GM21619 (cell line): ENCODE data around the gene RBM33.

ENCODE experiments used
- ATAC-seq: cut with Tn5 transposase; IDR thresholded peaks from one replicate; pipeline ENCODE4 v1.9.1; 2021; ENCODE audit not compliant: unreplicated experiment

Gene RBM33

GRCh38 chr7:155625557-155625956 lies 18.9 kb upstream of the RBM33 start:
- ATAC-seq: no peak

- ATAC-seq: no peak
Measured at GRCh38 chr7:155629171-155629570, 15.3 kb upstream of the RBM33 start.

- no peak for ATAC-seq
Measured at GRCh38 chr7:155631155-155631554, 13.3 kb upstream of the RBM33 start.

- no peak for ATAC-seq
Measured at GRCh38 chr7:155635817-155636216, 8.6 kb upstream of the RBM33 start.

GRCh38 chr7:155637155-155637554 lies 7.3 kb upstream of the RBM33 start:
- no peak for ATAC-seq

GRCh38 chr7:155638366-155638765 lies 6.1 kb upstream of the RBM33 start:
- no peak for ATAC-seq

GRCh38 chr7:155639958-155640520 lies 4.4 kb upstream of the RBM33 start:
- no peak for ATAC-seq

DNA sequence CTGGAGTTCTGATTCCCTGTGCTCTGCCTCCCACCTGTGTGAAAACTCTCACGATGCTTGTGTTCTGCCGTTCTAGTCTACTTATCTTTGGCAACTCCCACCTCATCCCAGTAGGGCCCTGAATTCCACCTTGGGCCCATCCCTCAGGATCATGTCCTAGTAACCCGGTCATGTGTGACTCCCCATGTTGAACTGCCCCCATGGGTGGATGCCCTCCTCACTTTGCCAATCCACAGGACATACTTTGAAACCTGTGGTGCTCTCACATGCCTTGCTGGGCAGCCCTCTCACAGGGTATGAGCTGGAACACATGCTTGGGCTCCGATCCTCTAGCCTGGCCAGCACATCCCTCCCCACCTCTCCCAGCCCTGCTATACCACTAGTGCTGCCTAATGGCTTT lies 3.8 kb upstream of the RBM33 start:
- no peak for ATAC-seq

DNA sequence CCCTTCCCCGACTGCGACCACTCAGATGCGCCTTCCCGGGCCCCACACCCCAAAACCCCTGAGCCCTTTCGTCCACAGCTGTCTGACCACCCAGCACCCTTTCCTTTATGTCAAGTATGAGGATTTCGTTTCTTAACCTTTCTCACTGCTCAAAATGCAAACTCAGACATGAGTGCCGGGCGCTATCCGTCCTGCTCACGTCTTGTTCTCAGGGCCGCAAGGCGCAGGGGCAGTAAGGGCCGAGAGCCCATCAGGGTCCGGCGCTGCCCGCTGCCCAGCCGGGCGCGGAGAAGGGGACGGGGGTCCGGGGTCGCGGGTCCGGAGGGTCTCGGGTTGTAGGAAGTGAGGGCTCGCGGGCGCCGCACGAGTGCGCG lies 670 bp upstream of the RBM33 start:
- ATAC-seq: no peak

DNA sequence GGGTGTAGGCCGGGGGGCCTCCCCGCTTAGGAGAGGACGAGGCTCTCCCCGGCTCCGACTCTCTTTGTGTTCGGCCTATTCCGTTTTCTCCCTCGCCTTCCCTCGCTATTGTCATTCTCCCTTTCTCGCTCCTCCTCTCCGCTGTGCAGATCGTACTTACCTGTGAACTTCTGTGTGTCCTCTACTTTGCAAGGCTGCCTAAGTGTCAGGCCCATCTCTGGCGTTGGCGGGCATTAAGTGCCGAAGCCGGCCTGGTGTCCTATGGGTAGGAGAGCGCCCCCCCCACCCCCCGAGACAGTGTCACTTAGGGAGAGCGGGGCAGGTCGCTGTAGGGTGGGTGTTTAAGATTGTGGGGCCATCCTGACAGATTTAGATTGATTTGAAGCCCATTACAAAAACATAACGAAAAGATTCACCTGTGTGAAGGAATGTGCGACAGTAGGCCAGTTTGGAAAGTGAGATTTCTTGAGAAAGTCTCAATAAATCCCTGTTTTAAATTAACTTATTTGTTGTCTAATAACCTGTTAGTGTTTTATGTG lies 579 bp downstream of the RBM33 start:
- ATAC-seq: peak; percentile 22

- no peak for ATAC-seq
Measured at GRCh38 chr7:155645662-155646061, 1.2 kb downstream of the RBM33 start.

GRCh38 chr7:155646669-155647068 lies 2.2 kb downstream of the RBM33 start:
- no peak for ATAC-seq

DNA sequence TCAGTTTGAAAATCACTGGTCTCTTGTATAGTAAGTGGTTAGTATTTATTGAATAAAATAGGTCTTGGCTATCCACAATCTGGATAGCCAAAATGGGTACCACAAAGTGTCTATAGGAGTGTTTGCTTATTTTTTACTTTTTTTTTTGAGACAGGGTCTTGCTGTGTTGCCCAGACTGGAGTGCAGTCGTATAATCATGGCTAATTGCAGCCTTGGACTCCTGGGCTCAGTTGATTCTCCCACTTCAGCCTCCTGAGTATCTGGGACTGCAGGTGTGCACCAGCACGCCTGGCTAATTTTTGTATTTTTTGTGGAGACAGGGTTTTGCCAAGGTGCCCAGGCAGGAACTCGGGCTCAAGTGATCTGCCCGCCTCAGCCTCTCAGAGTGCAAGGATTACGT lies 2.8 kb downstream of the RBM33 start:
- no peak for ATAC-seq

DNA sequence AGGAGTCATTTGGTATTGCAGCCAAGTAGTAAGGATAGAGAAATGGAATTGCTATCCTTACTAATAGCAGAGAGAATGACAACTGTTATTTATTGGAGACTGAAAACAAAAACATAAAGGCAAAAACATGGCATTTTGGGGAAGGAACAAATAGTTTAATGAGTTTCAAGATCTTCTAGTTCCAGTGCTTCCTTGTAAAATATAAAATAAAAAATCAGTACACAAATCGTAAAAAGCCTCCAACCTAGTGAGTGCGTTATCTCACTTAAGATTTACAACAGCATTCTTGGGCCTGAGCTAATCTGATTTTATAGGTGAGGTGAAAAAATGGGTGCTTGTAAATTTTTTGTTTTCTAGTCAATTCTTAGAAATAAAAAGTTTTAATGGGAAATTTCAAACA lies 3.3 kb downstream of the RBM33 start:
- no peak for ATAC-seq

DNA sequence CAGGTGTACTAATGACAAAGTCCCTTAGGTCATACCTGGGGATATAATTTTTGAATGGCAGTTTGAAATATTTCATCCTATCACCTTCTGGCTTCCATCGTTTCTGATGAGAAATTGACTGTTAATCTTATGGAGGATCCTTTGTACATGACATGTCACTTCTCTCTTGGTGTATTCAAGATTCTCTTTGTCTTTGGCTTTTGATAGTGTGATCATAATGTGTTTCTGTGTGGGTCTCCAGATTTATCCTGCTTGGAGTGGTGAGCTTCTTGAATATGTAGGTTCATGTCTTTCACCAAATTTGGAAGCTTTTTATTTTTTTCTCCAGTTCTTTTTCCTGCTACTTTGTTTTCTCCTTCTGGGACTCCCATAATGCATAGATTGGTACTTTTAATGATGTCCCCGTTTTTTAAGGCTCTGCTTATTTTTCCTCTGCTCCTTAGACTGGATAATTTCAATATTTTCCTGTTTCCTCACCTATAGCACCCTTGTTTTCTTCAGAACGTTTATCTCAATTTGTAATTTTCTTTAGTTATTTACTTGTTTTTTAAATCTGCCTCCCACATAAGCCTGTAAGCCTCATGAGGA lies 4.4 kb downstream of the RBM33 start:
- no peak for ATAC-seq

- no peak for ATAC-seq
Measured at GRCh38 chr7:155649588-155649987, 5.1 kb downstream of the RBM33 start.

DNA sequence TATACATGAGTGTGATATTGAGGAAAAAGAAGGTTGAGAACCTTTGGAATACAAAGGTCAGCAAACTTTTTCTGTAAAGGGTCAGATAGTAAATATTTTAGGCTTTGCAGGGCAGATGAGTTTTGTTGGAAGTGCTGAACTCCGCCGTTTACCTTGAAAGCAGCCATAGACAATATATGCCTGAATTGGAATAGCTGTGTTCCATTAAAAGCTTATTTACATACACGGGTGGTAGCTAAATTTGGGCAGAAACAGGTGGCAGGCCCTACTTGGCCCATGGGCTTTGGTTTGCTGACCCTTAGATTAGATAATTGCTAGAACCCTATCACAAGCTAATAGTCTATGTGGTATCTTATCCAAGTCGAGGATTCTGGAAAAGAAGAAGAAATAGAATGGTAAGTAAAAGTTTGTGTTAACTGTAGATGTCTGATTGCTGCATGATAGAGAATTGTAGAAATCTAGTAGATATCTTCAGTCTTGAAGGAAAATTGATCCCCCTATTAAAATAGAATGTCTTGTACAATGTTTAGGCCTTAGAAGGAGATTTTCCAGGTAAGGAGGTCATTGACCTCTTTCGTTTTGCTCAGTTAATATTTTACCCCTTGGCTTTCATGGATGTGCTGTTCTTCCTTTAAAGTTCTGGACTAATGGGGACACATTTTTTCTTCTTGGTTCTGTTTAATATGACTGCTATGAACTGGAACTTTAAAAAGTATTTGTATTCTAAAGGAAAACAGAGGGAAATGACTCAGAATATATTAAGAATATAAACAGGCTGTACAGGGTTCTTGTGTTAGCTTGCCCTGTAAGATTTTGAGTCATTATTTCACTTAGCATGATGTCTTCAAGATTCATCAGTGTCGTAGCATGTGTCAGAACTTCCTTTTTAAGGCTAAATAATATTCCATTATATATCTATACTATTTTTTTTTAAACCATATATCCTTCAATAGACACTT lies 8.0 kb downstream of the RBM33 start:
- no peak for ATAC-seq

- no peak for ATAC-seq
Measured at GRCh38 chr7:155653803-155654202, 9.3 kb downstream of the RBM33 start.

GRCh38 chr7:155656891-155657290 lies 12.4 kb downstream of the RBM33 start:
- no peak for ATAC-seq

DNA sequence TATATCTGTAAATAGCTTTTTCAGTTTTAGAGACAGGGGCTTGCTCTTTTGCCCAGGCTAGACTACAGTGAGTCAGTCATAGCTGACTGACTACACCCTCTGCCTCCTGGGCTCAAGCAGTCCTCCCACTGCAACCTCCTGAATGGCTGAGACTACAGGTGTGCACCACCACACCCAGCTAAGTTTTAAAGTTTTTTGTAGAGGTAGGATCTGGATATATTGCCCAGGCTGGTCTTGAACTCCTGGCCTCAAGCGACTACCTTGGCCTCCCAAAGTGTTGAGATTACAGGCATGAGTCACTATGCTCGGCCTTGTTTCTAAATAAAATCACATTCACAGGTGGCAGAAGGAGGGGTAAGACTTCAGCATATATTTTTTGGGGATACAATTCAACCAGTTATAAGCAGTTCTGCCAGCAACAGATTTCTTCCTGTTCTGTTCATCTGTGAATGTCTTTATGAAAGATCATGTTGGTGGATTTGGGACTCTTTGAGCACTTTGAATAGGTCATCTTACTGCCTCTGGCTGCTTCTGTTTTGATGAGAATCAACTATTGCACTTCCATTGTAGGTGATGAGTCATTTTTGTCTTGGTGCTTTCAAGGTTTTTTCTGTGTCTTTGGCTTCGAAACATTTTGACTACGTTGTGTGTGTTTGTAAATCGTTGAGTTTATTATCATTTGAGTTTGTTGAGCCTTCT lies 15.7 kb downstream of the RBM33 start:
- ATAC-seq: peak; percentile 84

DNA sequence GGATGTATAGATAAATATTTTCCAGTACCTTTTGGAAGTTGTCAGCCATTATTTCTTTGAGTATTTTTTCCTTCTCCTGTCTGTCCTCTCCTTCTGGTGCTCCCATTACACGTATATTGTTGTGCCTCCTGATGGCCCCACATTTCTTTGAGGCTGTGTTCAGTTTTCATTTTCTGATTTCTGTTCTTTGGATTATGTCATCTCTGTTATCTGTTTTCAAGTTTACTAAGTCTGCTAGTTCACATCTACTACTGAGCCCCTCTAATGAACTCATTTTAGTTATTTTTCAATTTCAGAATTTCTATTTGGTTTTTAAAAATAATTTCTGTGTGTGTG lies 16.3 kb downstream of the RBM33 start:
- peak; percentile 73 for ATAC-seq
